Endothelial cell of umbilical vein (primary cell): ENCODE results near the gene RIPK4. TPM values are rescaled to one million over a fixed set of nuclear protein-coding genes. Genes with fewer than 3 reads are reported as not detected.

Source experiments
- BruUV-seq: library from RNA; stranded (reverse); fragments of 400-500 nt; replicated peaks from 2 replicates; lab custom pipeline; 2021; lab: Mats Ljungman, UMichigan
- CTCF ChIA-PET: fragments of 300-600, 350-600 bp; sonication (Branson Sonifier 250); formaldehyde crosslinking; loops from one replicate; lab custom pipeline; 2021; ENCODE audit warnings: antibody characterized with exemption, inconsistent platforms; lab: Charles Lee
- POLR2A ChIA-PET: fragments of 300-600, 350-600 bp; sonication (Branson Sonifier 250); formaldehyde crosslinking; loops from one replicate; lab custom pipeline; 2021; ENCODE audit warnings: antibody characterized with exemption, inconsistent platforms; lab: Charles Lee
- DNase-seq: peaks from one replicate; pipeline ENCODE4 v3.0.0-alpha.2; 2011; ENCODE audit warnings: low read depth, low spot score
- FAIRE-seq: peaks from 2 replicates; lab custom pipeline; 2011; peaks lifted over from hg19 to GRCh38; lab: Jason Lieb, UNC
- H2AFZ ChIP-seq: 2 replicates; pipeline ENCODE4 v1.6.0; 2012; ENCODE audit warnings: low read depth, low read length, control low read depth, inconsistent platforms
- H3K27ac ChIP-seq: 2 replicates; pipeline ENCODE4 v1.5.1; 2011; ENCODE audit warnings: low read depth, mild to moderate bottlenecking, control low read depth, low read length, moderate library complexity; ENCODE audit not compliant: insufficient read depth
- H3K27me3 ChIP-seq, 2 experiments: 2 replicates each; pipeline versions ENCODE4 v1.6.0 to v1.6.1; 2011; ENCODE audit warnings: low read length in 2 of 2, mixed read lengths in 1 of 2; ENCODE audit not compliant: control insufficient read depth in 2 of 2, insufficient read depth in 2 of 2
- H3K36me3 ChIP-seq, 2 experiments: 2 replicates in 1 of 2; 3 replicates in 1 of 2; pipeline ENCODE4 v1.5.1; 2011; ENCODE audit warnings: low read length in 2 of 2, mild to moderate bottlenecking in 1 of 2, moderate library complexity in 1 of 2; ENCODE audit not compliant: control insufficient read depth in 2 of 2, insufficient read depth in 2 of 2; ENCODE audit errors: extremely low read depth in 1 of 2
- H3K4me1 ChIP-seq: 3 replicates; pipeline ENCODE4 v1.5.1; 2011; ENCODE audit warnings: mild to moderate bottlenecking, low read length; ENCODE audit not compliant: control insufficient read depth, insufficient read depth; ENCODE audit errors: extremely low read depth
- H3K4me2 ChIP-seq: 2 replicates; pipeline ENCODE4 v1.6.1; 2011; ENCODE audit warnings: low read length, control low read depth, mixed read lengths; ENCODE audit not compliant: insufficient read depth
- H3K4me3 ChIP-seq, 3 experiments: fragments of 200-600 bp in 1 of 3; sonication (generic), shearing (Covaris generic) in 1 of 3; replicated peaks in 1 of 3; 2 replicates each; pipeline ENCODE4 v1.5.1; 2011 to 2016; ENCODE audit warnings: control low read depth in 3 of 3, low read length in 3 of 3, mild to moderate bottlenecking in 2 of 3, inconsistent platforms in 1 of 3, low read depth in 1 of 3, moderate library complexity in 1 of 3; ENCODE audit not compliant: insufficient read depth in 1 of 3
- H3K79me2 ChIP-seq: 2 replicates; pipeline ENCODE4 v1.6.0; 2012; ENCODE audit warnings: low read length, inconsistent platforms; ENCODE audit not compliant: control insufficient read depth, insufficient read depth
- H3K9ac ChIP-seq: replicated peaks from 2 replicates; pipeline ENCODE3; 2011; ENCODE audit warnings: low read length, control low read depth; ENCODE audit not compliant: insufficient read depth; ENCODE audit errors: extremely low read depth
- H3K9me1 ChIP-seq: replicated peaks from 3 replicates; pipeline ENCODE4 v1.6.0; 2011; ENCODE audit warnings: mild to moderate bottlenecking, low read length; ENCODE audit not compliant: control insufficient read depth, insufficient read depth; ENCODE audit errors: extremely low read depth
- H3K9me3 ChIP-seq: replicated peaks from 2 replicates; pipeline ENCODE4 v1.5.1; 2012; ENCODE audit warnings: low read length, inconsistent platforms; ENCODE audit not compliant: control insufficient read depth, insufficient read depth
- H4K20me1 ChIP-seq: replicated peaks from 2 replicates; pipeline ENCODE3; 2011; ENCODE audit warnings: mild to moderate bottlenecking, low read length; ENCODE audit not compliant: control insufficient read depth, insufficient read depth; ENCODE audit errors: extremely low read depth
- CTCF ChIP-seq, 2 donors: IDR thresholded peaks; 1 replicate in 1 of 2; 2 replicates in 1 of 2; pipeline ENCODE4 v1.5.1; 2011; ENCODE audit warnings: low read length in 2 of 2, mild to moderate bottlenecking in 2 of 2, moderate library complexity in 2 of 2, control low read depth in 1 of 2, inconsistent platforms in 1 of 2, low read depth in 1 of 2; ENCODE audit not compliant: insufficient read depth in 1 of 2; ENCODE audit errors: extremely low read depth in 1 of 2
- EZH2 ChIP-seq: IDR thresholded peaks from 2 replicates; pipeline ENCODE4 v1.6.1; 2012; ENCODE audit warnings: borderline replicate concordance, low read depth, mild to moderate bottlenecking, moderate library complexity, low read length, inconsistent platforms; ENCODE audit not compliant: severe bottlenecking
- FOS ChIP-seq: IDR thresholded peaks from 2 replicates; pipeline ENCODE4 v1.6.1; 2011; ENCODE audit warnings: mild to moderate bottlenecking, low read length, moderate library complexity, borderline replicate concordance; ENCODE audit not compliant: insufficient read depth
- GATA2 ChIP-seq: IDR thresholded peaks from 2 replicates; pipeline ENCODE4 v1.7.0; 2011; ENCODE audit warnings: low read depth, mild to moderate bottlenecking, moderate library complexity, mixed read lengths, low read length; ENCODE audit not compliant: insufficient read length, insufficient read depth
- JUN ChIP-seq: IDR thresholded peaks from 2 replicates; pipeline ENCODE4 v1.6.1; 2011; ENCODE audit warnings: borderline replicate concordance, low read depth; ENCODE audit not compliant: insufficient read length, insufficient read depth
- MAX ChIP-seq: IDR thresholded peaks from 2 replicates; pipeline ENCODE4 v1.6.1; 2011; ENCODE audit not compliant: insufficient read depth, insufficient read length
- MYC ChIP-seq: IDR thresholded peaks from one replicate; pipeline ENCODE4 v1.6.1; 2011; ENCODE audit warnings: mild to moderate bottlenecking, low read depth, low read length
- POLR2A ChIP-seq: IDR thresholded peaks from 2 replicates; pipeline ENCODE4 v1.6.1; 2012; ENCODE audit warnings: low read depth, mild to moderate bottlenecking, control low read depth, low read length
- POLR2AphosphoS5 ChIP-seq: IDR thresholded peaks from 2 replicates; pipeline ENCODE4 v1.6.1; 2012; ENCODE audit warnings: low read depth, mild to moderate bottlenecking, control low read depth, low read length, moderate library complexity; ENCODE audit not compliant: insufficient read depth
- dilution Hi-C: fragments of 300-500 bp; cut with MboI; formaldehyde crosslinking; loops from one replicate; pipeline ENCODE4 v1.15.0; 2019; ENCODE audit warnings: low sequenced_read_pairs; ENCODE audit not compliant: extremely low pct_ligation_motif_present
- intact Hi-C: fragments of 100-400 bp; cut with micrococcal nuclease; formaldehyde crosslinking; loops from one replicate; pipeline ENCODE4 v1.10.0; 2022
- polyA plus RNA-seq, 4 experiments: library from polyadenylated mRNA; depleted of rRNA in 3 of 4; stranded (reverse) in 3 of 4; unstranded in 1 of 4; fragments of >200 nt; gene quantifications; 2 replicates each; pipeline versions ENCODE4 v1.2.1 to v1.2.3, GENCODE V29; 2011 to 2012; ENCODE audit warnings: missing spikeins in 1 of 4
- total RNA-seq: library from RNA; stranded (reverse); gene quantifications from 2 replicates; pipeline ENCODE4 v1.2.3, GENCODE V29; 2021

RIPK4 gene
- total and polyA plus RNA-seq, 2 donors (not counting 3 experiments of a cell fraction or from before 2014, with no cell fraction given) = not detected

- FAIRE-seq = no peak
- H4K20me1 ChIP-seq = no peaks in the 10 kb centered on the region
- H3K9me1 ChIP-seq = no peaks in the 10 kb centered on the region
- no peak overlapping the region for H3K4me2 ChIP-seq
- no TSS peak for BruUV-seq
- H3K36me3 ChIP-seq = no peaks in the 10 kb centered on the region
- no peaks in the 10 kb centered on the region for H3K79me2 ChIP-seq
- POLR2A ChIA-PET = no interaction called here
- H3K4me3 ChIP-seq = no peak overlapping the region
- H3K4me1 ChIP-seq = no peaks in the 10 kb centered on the region
- dilution Hi-C loops (no loop called here), intact Hi-C loops (loop anchor here (5.0 kb wide), 1 partner anchor 653 kb away; no protein-coding TSS in a partner anchor)
- peaks cover 37 to 65% of the 10 kb centered on the region in 2 experiments for H3K27me3 ChIP-seq
- TF ChIP-seq MAX (no peak), FOS (no peak), POLR2A (no peak), POLR2AphosphoS5 (no peak), MYC (no peak), CTCF (IDR thresholded peaks at IDR 0.05; ENCODE audit: extremely low read depth in 1 of 2, insufficient read depth in 1 of 2, low read depth in 1 of 2, low read length in 2 of 2) (no peak), GATA2 (no peak), EZH2 (no peak), JUN (no peak)
- DNase-seq = no peak
- H2AFZ ChIP-seq = no peak overlapping the region
- CTCF ChIA-PET = interaction anchor here (1.1 to 4.6 kb wide), 3 partner anchors 162 to 492 kb away, joined by 3 to 92 read pairs (median 5); no protein-coding TSS in a partner anchor
- H3K9ac ChIP-seq = no peak overlapping the region
- no peaks in the 10 kb centered on the region for H3K9me3 ChIP-seq
- no peak overlapping the region for H3K27ac ChIP-seq
Measured at GRCh38 chr21:41775149-41775472, 8.3 kb upstream of the RIPK4 start.
